ENCODE data around the gene ENTPD8. TPM values are rescaled to one million over a fixed set of nuclear protein-coding genes. Genes with fewer than 3 reads are reported as not detected.

ENTPD8 gene
- total and polyA plus RNA-seq, 7 donors: 0.71 to 65.3 (median 38.4) TPM; not detected in 3

- no peak overlapping the region for H3K4me3 ChIP-seq
- no peaks in the 10 kb centered on the region for H3K27me3 ChIP-seq
- peaks cover 0 to 17% (median 14%) of the 10 kb centered on the region in 4 donors for H3K4me1 ChIP-seq
- 90 to 93% methylated on average over 30 of the region's 30 CpGs for WGBS, 2 donors
- peak; percentile 64 for DNase-seq
- intact Hi-C loops (cut with DNase I): no loop called here
- H3K36me3 ChIP-seq: no peaks in the 10 kb centered on the region
- H3K9me3 ChIP-seq: no peaks in the 10 kb centered on the region
- TF ChIP-seq EP300 (IDR thresholded peaks at IDR 0.05) (no peak), CTCF (IDR thresholded peaks at IDR 0.05) (no peak), POLR2A (IDR thresholded peaks at IDR 0.05) (no peak), POLR2AphosphoS5 (IDR thresholded peaks at IDR 0.05) (no peak)
- H3K27ac ChIP-seq: no peak overlapping the region
These were observed 22.1 kb upstream of the ENTPD8 start for GRCh38 chr9:137462986-137463930.

GRCh38 chr9:137462396-137462985 lies 21.3 kb upstream of the ENTPD8 start:
- 88 to 95% methylated on average over 25 of the region's 25 CpGs for WGBS, 2 donors
- DNase-seq: peak; percentile 67
- no peaks in the 10 kb centered on the region for H3K9me3 ChIP-seq
- H3K4me3 ChIP-seq: no peak overlapping the region
- H3K4me1 ChIP-seq: peaks cover 0 to 25% (median 21%) of the 10 kb centered on the region in 4 donors
- TF ChIP-seq POLR2AphosphoS5 (IDR thresholded peaks at IDR 0.05) (no peak), EP300 (IDR thresholded peaks at IDR 0.05) (no peak), CTCF (IDR thresholded peaks at IDR 0.05) (no peak)
- H3K27ac ChIP-seq: no peak overlapping the region
- H3K36me3 ChIP-seq: peaks cover 0 to under 1% (median 0%) of the 10 kb centered on the region in 4 donors
- H3K27me3 ChIP-seq: no peaks in the 10 kb centered on the region
- intact Hi-C loops (cut with DNase I): no loop called here

- Histone ChIP-seq H3K4me3 (no peak overlapping the region), H3K9me3 (no peaks in the 10 kb centered on the region), H3K4me1 (peaks cover 0 to 27% (median 23%) of the 10 kb centered on the region in 4 donors), H3K27me3 (no peaks in the 10 kb centered on the region), H3K27ac (no peak overlapping the region), H3K36me3 (peaks cover 0 to 7% (median 0%) of the 10 kb centered on the region in 4 donors)
- TF ChIP-seq POLR2AphosphoS5 (IDR thresholded peaks at IDR 0.05): no peak
- no peak for TF ChIP-seq CTCF (IDR thresholded peaks at IDR 0.05)
- no peak for TF ChIP-seq POLR2A (IDR thresholded peaks at IDR 0.05)
- no peak for TF ChIP-seq EP300 (IDR thresholded peaks at IDR 0.05)
- DNase-seq: peak; percentile 73
- intact Hi-C loops (cut with DNase I): no loop called here
- WGBS, 2 donors: 36 to 69% methylated on average over 52 of the region's 52 CpGs
These were observed 20.7 kb upstream of the ENTPD8 start for GRCh38 chr9:137461663-137462395.

- intact Hi-C loops (cut with DNase I): no loop called here
- Histone ChIP-seq H3K4me1 (peaks cover 0 to 32% (median 23%) of the 10 kb centered on the region in 4 donors), H3K36me3 (peaks cover 0 to 11% (median 0%) of the 10 kb centered on the region in 4 donors), H3K27ac (no peak overlapping the region), H3K9me3 (no peaks in the 10 kb centered on the region), H3K27me3 (no peaks in the 10 kb centered on the region), H3K4me3 (no peak overlapping the region)
- DNase-seq: no peak
- 88 to 91% methylated on average over 21 of the region's 21 CpGs for WGBS, 2 donors
- TF ChIP-seq POLR2AphosphoS5 (IDR thresholded peaks at IDR 0.05) (no peak), CTCF (IDR thresholded peaks at IDR 0.05) (no peak), EP300 (IDR thresholded peaks at IDR 0.05) (no peak), POLR2A (IDR thresholded peaks at IDR 0.05) (no peak)
These were observed 20.1 kb upstream of the ENTPD8 start for GRCh38 chr9:137461316-137461662.

All from sigmoid colon (tissue), 7 donors.